Pancreas (tissue), 10 donors: Measurements from ENCODE around the gene TICRR. TPM values are rescaled to one million over a fixed set of nuclear protein-coding genes. Genes with fewer than 3 reads are reported as not detected.
A peak's percentile ranks its signal among the peaks of the same experiment; 100 is the strongest.

Experiments used
- ATAC-seq, 4 donors: fragments of 200-7000 bp; cut with Tn5 transposase; one replicate each; pipeline versions ENCODE4 v1.8.0 to v1.9.1; 2020; ENCODE audit warnings: mild to moderate bottlenecking in 4 of 4, moderate library complexity in 4 of 4
- DNase-seq, 6 donors: peaks; one replicate each; pipeline ENCODE4 v3.0.0-alpha.2; 2020
- FAIRE-seq: peaks from 2 replicates; lab custom pipeline; 2012; peaks lifted over from hg19 to GRCh38; lab: Jason Lieb, UNC
- H3K27ac ChIP-seq, 4 donors: fragments of 200-600 bp; sonication (generic); 1 replicate in 3 of 4; 2 replicates in 1 of 4; pipeline versions ENCODE4 v1.5.0 to v1.8.0; 2020
- H3K27me3 ChIP-seq, 4 donors: fragments of 200-600 bp; one replicate each; pipeline ENCODE4 v1.8.0; 2021
- H3K36me3 ChIP-seq, 3 donors: fragments of 200-600 bp; sonication (generic) in 1 of 3; one replicate each; pipeline versions ENCODE4 v1.5.0 to v1.8.0; 2020 to 2021
- H3K4me1 ChIP-seq, 3 donors: fragments of 200-600 bp; one replicate each; pipeline ENCODE4 v1.8.0; 2021
- H3K4me3 ChIP-seq, 4 donors: fragments of 200-600 bp; sonication (generic) in 2 of 4; one replicate each; pipeline versions ENCODE4 v1.5.0 to v1.8.0; 2020 to 2021
- H3K9me3 ChIP-seq, 4 donors: fragments of 200-600 bp; one replicate each; pipeline ENCODE4 v1.8.0; 2021
- CTCF ChIP-seq, 4 donors: fragments of 200-600 bp; sonication (generic) in 3 of 4; IDR thresholded peaks; one replicate each; pipeline versions ENCODE4 v1.5.0 to v1.8.0; 2021; ENCODE audit warnings: antibody characterized with exemption in 4 of 4
- WGBS, 2 donors: extraction: QIAGEN DNeasy Blood & Tissue Kit; methylation state at CpG; one replicate each; pipeline ENCODE4 v1.1.7; 2013; 5-methylcytosine and 5-hydroxymethylcytosine counted together
- intact Hi-C, 3 donors: fragments of 100-400 bp; cut with DNase I; formaldehyde crosslinking; loops; one replicate each; pipeline versions ENCODE4 v1.11.1 to v1.14.2; 2022
- polyA plus RNA-seq, 2 donors: library from polyadenylated mRNA; stranded (reverse); fragments of 200-250 nt; gene quantifications; one replicate each; pipeline ENCODE4 v1.2.3, GENCODE V29; 2013
- total RNA-seq, 6 donors: library from RNA; stranded (reverse); fragmentation: NEBNext Ultra II Directional in 4 of 6; extraction: Animal tissue kit (Norgen Biotek cat#: 25700) in 4 of 6; gene quantifications; one replicate each; pipeline versions ENCODE4 v1.2.1 to v1.2.4, GENCODE V29; 2021 to 2023
- donor health status: healthy with polysubstance abuse.
- donor health status: DM: no; HTN: no; CAD: no; lungs with moderate emphysema.
- donor health status: DM: no; HTN: no; CAD: no.
- donor health status: control.
- donor health status: control.
- donor health status: Bipolar disorder and iron deficiency.
- donor health status: DM: yes; HTN: yes; CAD: no.
- donor health status: DM: no; HTN: no; CAD: no.
- donor health status: DM: no; HTN: no; CAD: no.
- donor health status: DM: yes; HTN: yes; CAD: no.

Gene TICRR
- total and polyA plus RNA-seq, 8 donors = 0.03 to 0.18 (median 0.13) TPM; not detected in 3

DNA sequence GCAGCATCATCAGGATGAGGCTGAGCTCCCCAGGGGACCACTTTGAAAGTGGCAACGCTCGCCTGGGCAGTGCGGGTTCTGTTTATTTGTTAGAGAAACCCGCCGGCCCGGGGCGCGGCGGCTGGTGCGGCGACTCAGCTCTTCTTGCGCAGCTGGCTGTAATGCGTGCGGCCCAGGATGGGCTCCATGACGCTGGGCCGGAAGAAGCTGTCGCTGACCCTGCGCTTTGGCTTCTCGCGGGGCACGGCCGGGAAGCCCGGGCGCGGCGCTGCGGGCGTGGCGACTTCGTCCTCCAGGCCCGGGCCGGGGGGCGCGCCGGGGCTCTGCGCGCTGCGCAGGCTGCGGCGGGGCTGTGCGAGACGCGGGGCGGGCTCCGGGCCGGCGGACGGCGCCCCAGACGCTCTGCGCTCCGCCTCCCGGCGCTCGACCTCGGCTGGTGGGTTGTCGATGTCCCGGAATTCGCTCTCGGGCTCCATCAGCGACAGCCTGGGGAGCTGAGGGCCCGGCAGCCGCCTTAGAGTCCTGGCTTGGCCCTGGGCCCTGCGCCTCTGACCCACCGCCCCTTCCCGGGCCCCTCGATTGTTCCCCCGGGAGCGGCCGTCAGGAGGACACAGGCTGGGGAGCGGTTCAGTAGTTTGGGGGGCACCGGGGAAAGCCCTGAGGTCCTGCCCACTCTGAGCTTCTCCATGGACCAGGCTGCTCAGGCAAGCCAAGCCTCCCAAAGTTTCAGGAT lies 90.3 kb downstream of the TICRR start:
- Histone ChIP-seq H3K4me3 (peak overlapping the region; percentile 6 to 48 (median 28)), H3K9me3 (no peaks in the 10 kb centered on the region), H3K27me3 (no peaks in the 10 kb centered on the region), H3K27ac (peak overlapping the region; percentile 26 to 51 (median 36)), H3K36me3 (no peaks in the 10 kb centered on the region), H3K4me1 (peaks cover 0 to 4% (median 0%) of the 10 kb centered on the region in 3 donors)
- WGBS, 2 donors = 8 to 9% methylated on average over 50 to 72 of the region's 72 CpGs
- no peak for FAIRE-seq
- peak in 4 of 6 donors; percentile 48 to 76 (median 54) for DNase-seq
- TF ChIP-seq CTCF (IDR thresholded peaks at IDR 0.05) = no peak
- intact Hi-C loops = no loop called here
- ATAC-seq = peak; percentile 62 to 79 (median 71)

DNA sequence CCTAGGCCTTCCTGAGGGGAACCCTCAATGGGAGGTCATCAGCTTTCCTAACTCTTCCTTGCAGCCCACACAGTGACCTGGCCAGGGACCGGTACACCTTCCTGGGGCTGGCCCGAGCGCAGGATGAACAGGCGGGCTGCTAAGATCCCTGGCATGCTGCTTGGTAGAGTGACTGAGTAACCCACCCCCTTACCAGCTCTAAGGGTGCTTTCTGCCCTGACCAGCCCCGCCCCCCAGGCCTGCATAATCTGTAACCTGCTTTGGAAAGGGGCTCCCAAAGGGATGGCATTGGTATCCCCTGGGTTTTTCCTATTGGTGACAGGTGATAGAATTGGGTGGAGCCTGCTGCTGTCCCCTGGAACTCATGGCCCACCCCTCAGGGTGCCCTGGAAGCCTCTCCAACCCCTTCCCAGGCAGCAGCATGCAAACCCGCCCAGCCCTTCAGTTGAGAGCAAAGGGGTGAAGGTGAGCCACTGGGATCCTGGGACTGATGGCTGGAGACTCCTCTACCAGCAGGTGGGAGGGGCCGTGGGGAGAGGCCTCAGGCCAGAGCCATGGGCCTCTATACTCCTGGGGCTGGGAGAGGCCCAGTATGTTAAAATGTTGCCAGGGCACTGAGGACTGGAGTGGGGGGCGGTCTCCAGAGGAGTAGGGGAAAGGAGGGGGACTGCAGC lies 91.1 kb downstream of the TICRR start:
- H3K27ac ChIP-seq = peak overlapping the region in 2 of 4 donors; percentile 26 to 51
- no peaks in the 10 kb centered on the region for H3K27me3 ChIP-seq
- no peak for DNase-seq
- FAIRE-seq = no peak
- no peaks in the 10 kb centered on the region for H3K36me3 ChIP-seq
- WGBS, 2 donors = 96 to 99% methylated on average over 8 of the region's 8 CpGs
- TF ChIP-seq CTCF (IDR thresholded peaks at IDR 0.05) = no peak
- no peak overlapping the region for H3K4me3 ChIP-seq
- H3K4me1 ChIP-seq = peaks cover 0 to 4% (median 0%) of the 10 kb centered on the region in 3 donors
- ATAC-seq = peak in 2 of 4 donors; percentile 21 to 23
- no peaks in the 10 kb centered on the region for H3K9me3 ChIP-seq
- intact Hi-C loops = no loop called here

DNA sequence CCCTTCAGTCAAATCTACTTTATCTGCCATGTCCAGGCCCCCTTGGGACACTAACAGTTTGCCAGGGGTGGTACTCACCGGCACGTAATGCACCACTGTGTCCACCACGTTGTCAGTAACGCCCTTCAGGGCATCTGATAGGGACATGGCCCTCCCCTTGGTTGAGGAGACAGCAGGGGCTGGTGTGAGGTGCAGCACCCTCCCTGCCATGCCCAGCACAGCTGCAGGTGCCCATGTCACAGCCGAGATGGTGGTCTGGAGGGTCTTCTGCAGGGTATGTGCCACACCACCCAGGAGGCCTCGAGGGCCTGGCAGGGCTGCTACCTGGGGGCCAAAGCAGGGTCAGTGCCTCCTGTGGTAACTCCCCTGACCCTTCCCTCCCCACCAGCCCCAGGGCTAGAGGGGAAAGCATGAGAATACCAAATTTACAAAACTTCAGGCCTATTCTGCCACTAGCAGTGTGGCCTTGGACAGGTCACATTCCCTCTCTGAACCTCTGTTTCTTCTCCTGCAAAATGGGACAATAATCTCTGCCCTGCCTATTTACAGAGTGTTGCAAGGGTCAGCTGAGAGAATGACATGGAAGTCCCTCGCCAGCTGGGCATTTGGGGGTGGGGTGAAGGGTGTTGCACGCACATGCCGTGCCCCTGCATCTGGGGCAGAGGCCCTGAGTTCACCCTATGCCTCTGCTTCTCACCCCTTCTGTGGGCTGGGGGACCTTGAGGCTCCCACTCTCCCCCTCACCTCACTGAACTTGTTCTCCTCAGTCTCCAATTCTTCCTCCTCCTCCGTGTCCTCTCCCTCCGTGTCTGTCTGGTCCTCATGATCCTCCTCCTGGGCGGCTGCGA lies 91.8 kb downstream of the TICRR start:
- Histone ChIP-seq H3K9me3 (no peaks in the 10 kb centered on the region), H3K27me3 (no peaks in the 10 kb centered on the region), H3K4me1 (peaks cover 0 to 4% (median 0%) of the 10 kb centered on the region in 3 donors), H3K36me3 (no peaks in the 10 kb centered on the region), H3K4me3 (no peak overlapping the region), H3K27ac (no peak overlapping the region)
- no peak for FAIRE-seq
- TF ChIP-seq CTCF (IDR thresholded peaks at IDR 0.05) = no peak
- DNase-seq = no peak
- no peak for ATAC-seq
- intact Hi-C loops = no loop called here
- WGBS, 2 donors = 85 to 86% methylated on average over 13 of the region's 13 CpGs

DNA sequence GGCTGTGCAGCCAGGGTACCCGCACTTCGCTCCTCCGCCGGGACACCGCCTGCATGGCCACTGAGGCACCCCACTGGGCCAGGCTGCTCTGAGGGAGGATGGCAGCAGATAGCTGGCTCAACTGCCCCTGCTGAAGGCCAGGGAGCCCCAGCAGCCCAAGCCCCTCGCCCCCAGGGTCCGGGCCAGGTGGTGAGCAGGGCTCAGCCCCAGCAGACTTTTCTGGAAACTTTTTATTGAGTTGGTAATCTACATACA lies 92.4 kb downstream of the TICRR start:
- no peaks in the 10 kb centered on the region for H3K36me3 ChIP-seq
- H3K27ac ChIP-seq = no peak overlapping the region
- no peak overlapping the region for H3K4me3 ChIP-seq
- FAIRE-seq (no peak), ATAC-seq (no peak), DNase-seq (no peak)
- peaks cover 0 to 4% (median 0%) of the 10 kb centered on the region in 3 donors for H3K4me1 ChIP-seq
- H3K27me3 ChIP-seq = no peaks in the 10 kb centered on the region
- H3K9me3 ChIP-seq = no peaks in the 10 kb centered on the region
- TF ChIP-seq CTCF (IDR thresholded peaks at IDR 0.05) = no peak
- intact Hi-C loops = no loop called here
- WGBS, 2 donors = 96 to 97% methylated on average over 7 of the region's 7 CpGs
